Mesenchymal stem cell (in vitro differentiated cells and primary cell): ENCODE data around the gene CPA2.

Experiments used
- DNase-seq: peaks from one replicate; pipeline ENCODE4 v3.0.0-alpha.2; 2013
- H2AFZ ChIP-seq: one replicate; pipeline ENCODE4 v1.6.1; 2013; ENCODE audit warnings: low read depth, mild to moderate bottlenecking, control low read depth, inconsistent platforms, low read length, moderate library complexity
- H2AK5ac ChIP-seq: 2 replicates; pipeline ENCODE4 v1.6.1; 2013; ENCODE audit warnings: low read length, moderate library complexity, mild to moderate bottlenecking, inconsistent platforms; ENCODE audit not compliant: severe bottlenecking
- H2BK120ac ChIP-seq: one replicate; pipeline ENCODE4 v1.6.1; 2013; ENCODE audit warnings: low read depth, mild to moderate bottlenecking, inconsistent platforms, low read length, moderate library complexity
- H2BK12ac ChIP-seq, 2 experiments: one replicate each; pipeline ENCODE4 v1.6.1; 2013; ENCODE audit warnings: inconsistent platforms in 2 of 2, low read length in 2 of 2, mild to moderate bottlenecking in 2 of 2, moderate library complexity in 2 of 2, control low read depth in 1 of 2
- H2BK15ac ChIP-seq: one replicate; pipeline ENCODE4 v1.6.1; 2013; ENCODE audit warnings: mild to moderate bottlenecking, low read depth, inconsistent platforms; ENCODE audit not compliant: poor library complexity, severe bottlenecking
- H2BK5ac ChIP-seq: 2 replicates; pipeline ENCODE4 v1.6.1; 2013; ENCODE audit warnings: low read depth, mild to moderate bottlenecking, low read length, control low read depth, inconsistent platforms; ENCODE audit not compliant: poor library complexity, severe bottlenecking
- H3K14ac ChIP-seq, 2 experiments: one replicate each; pipeline ENCODE4 v1.6.1; 2013; ENCODE audit warnings: inconsistent platforms in 2 of 2, low read length in 2 of 2, control low read depth in 1 of 2, mild to moderate bottlenecking in 1 of 2, moderate library complexity in 1 of 2
- H3K18ac ChIP-seq, 2 experiments: one replicate each; pipeline ENCODE4 v1.6.1; 2013; ENCODE audit warnings: inconsistent platforms in 2 of 2, low read length in 2 of 2, control low read depth in 1 of 2, low read depth in 1 of 2, mild to moderate bottlenecking in 1 of 2
- H3K23ac ChIP-seq, 2 experiments: one replicate each; pipeline ENCODE4 v1.6.1; 2013; ENCODE audit warnings: inconsistent platforms in 2 of 2, low read length in 2 of 2, mild to moderate bottlenecking in 2 of 2, moderate library complexity in 2 of 2, control low read depth in 1 of 2
- H3K27ac ChIP-seq: 2 replicates; pipeline ENCODE4 v1.5.1; 2013; ENCODE audit warnings: mild to moderate bottlenecking, moderate library complexity, low read length, control low read depth, inconsistent platforms; ENCODE audit not compliant: poor library complexity, severe bottlenecking
- H3K27me3 ChIP-seq, 2 experiments: 2 replicates each; pipeline versions ENCODE4 v1.6.1 to v1.7.0; 2013; ENCODE audit warnings: low read length in 2 of 2, mild to moderate bottlenecking in 2 of 2, moderate library complexity in 2 of 2, control low read depth in 1 of 2, inconsistent platforms in 1 of 2; ENCODE audit not compliant: control insufficient read depth in 1 of 2, insufficient read depth in 1 of 2
- H3K36me3 ChIP-seq, 2 experiments: 2 replicates each; pipeline versions ENCODE4 v1.6.1 to v1.7.0; 2013; ENCODE audit warnings: low read length in 2 of 2, control low read depth in 1 of 2, inconsistent platforms in 1 of 2, low read depth in 1 of 2, mild to moderate bottlenecking in 1 of 2; ENCODE audit not compliant: insufficient read depth in 2 of 2, control insufficient read depth in 1 of 2
- H3K4ac ChIP-seq, 2 experiments: one replicate each; pipeline ENCODE4 v1.6.1; 2013; ENCODE audit warnings: inconsistent platforms in 2 of 2, low read length in 2 of 2, mild to moderate bottlenecking in 2 of 2, moderate library complexity in 2 of 2, control low read depth in 1 of 2, low read depth in 1 of 2
- H3K4me1 ChIP-seq: 2 replicates; pipeline ENCODE4 v1.6.1; 2013; ENCODE audit warnings: low read depth, low read length, control low read depth; ENCODE audit not compliant: control insufficient read depth, insufficient read depth
- H3K4me2 ChIP-seq: 2 replicates; pipeline ENCODE4 v1.6.1; 2013; ENCODE audit warnings: low read length, mild to moderate bottlenecking, inconsistent platforms; ENCODE audit not compliant: poor library complexity, severe bottlenecking
- H3K4me3 ChIP-seq, 2 experiments: 2 replicates each; pipeline versions ENCODE4 v1.5.1 to v1.7.0; 2013; ENCODE audit warnings: low read length in 2 of 2, mild to moderate bottlenecking in 2 of 2, control low read depth in 1 of 2, low read depth in 1 of 2; ENCODE audit not compliant: insufficient read depth in 1 of 2
- H3K79me1 ChIP-seq: replicated peaks from 2 replicates; pipeline ENCODE4 v1.6.1; 2013; ENCODE audit warnings: mild to moderate bottlenecking, control low read depth, low read length, inconsistent platforms; ENCODE audit not compliant: poor library complexity, severe bottlenecking
- H3K9ac ChIP-seq: 2 replicates; pipeline ENCODE4 v1.7.0; 2013; ENCODE audit warnings: mild to moderate bottlenecking, low read length, moderate library complexity
- H3K9me3 ChIP-seq: 2 replicates; pipeline ENCODE4 v1.7.0; 2013; ENCODE audit warnings: mild to moderate bottlenecking, low read length; ENCODE audit not compliant: control insufficient read depth
- H4K8ac ChIP-seq: one replicate; pipeline ENCODE4 v1.6.1; 2013; ENCODE audit warnings: inconsistent platforms, mild to moderate bottlenecking, low read length, moderate library complexity
- H4K91ac ChIP-seq: one replicate; pipeline ENCODE4 v1.6.1; 2013; ENCODE audit warnings: mild to moderate bottlenecking, low read length, inconsistent platforms
- WGBS: methylation state at CpG from one replicate; pipeline ENCODE4 v1.1.7; 2013; ENCODE audit warnings: mixed read lengths; 5-methylcytosine and 5-hydroxymethylcytosine counted together

Gene CPA2

DNA sequence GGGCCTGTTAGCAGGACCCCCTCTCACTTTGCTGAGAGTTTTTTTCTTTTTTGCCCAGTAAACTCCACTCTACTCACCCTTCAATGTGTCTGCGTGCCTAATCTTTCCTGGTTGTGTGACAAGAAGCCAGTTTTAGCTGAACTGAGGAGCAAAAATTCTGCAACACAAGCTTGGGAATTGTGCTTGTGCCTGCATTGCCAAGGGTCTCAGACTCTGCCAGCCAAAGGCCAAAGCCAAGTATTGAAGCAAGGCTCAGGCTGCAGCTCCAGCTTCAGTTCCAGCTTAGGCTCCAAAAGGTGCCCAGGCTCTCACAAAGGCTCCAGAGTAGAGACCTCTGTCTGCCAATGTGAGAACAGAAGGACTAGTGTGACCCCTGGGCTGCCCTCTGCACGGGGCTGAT lies 4.2 kb upstream of the CPA2 start:
- DNase-seq, result no peak
- H2AK5ac ChIP-seq, result no peak overlapping the region
- H2BK120ac ChIP-seq, result no peak overlapping the region
- no peak overlapping the region for H4K8ac ChIP-seq
- no peaks in the 10 kb centered on the region for H3K4me1 ChIP-seq
- H3K27me3 ChIP-seq, result no peaks in the 10 kb centered on the region
- no peak overlapping the region for H3K27ac ChIP-seq
- no peak overlapping the region for H3K4ac ChIP-seq
- no peaks in the 10 kb centered on the region for H3K79me1 ChIP-seq
- no peak overlapping the region for H3K4me3 ChIP-seq
- H2AFZ ChIP-seq, result no peak overlapping the region
- no peak overlapping the region for H4K91ac ChIP-seq
- no peak overlapping the region for H2BK12ac ChIP-seq
- H2BK5ac ChIP-seq, result no peak overlapping the region
- no peak overlapping the region for H3K23ac ChIP-seq
- H3K9me3 ChIP-seq, result peaks cover 41% of the 10 kb centered on the region
- 62% methylated on average over 2 of the region's 2 CpGs for WGBS
- H3K14ac ChIP-seq, result no peak overlapping the region
- H3K4me2 ChIP-seq, result no peak overlapping the region
- no peak overlapping the region for H3K9ac ChIP-seq
- H2BK15ac ChIP-seq, result no peak overlapping the region
- H3K18ac ChIP-seq, result no peak overlapping the region
- no peaks in the 10 kb centered on the region for H3K36me3 ChIP-seq

DNA sequence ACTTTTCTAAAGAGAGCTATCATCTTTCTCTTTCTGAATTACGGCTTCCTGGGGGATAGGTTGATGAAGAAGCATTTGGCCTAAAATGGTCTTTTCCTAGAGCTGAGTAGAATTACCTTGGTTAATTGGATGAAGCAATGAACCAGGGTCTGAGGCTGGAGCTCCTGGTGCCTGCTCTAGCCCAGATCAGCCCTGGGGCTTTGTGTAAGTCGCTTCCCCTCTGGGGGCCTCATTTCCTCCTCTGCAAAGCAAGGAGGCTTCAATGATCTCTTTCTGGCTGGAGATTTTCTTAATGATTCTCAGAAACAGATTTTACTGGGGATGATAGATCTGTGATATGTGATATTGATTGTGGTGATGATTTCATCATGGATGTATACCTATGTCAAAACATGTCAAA lies 3.5 kb upstream of the CPA2 start:
- Histone ChIP-seq H3K27ac (no peak overlapping the region), H2BK15ac (no peak overlapping the region), H3K23ac (no peak overlapping the region), H3K9ac (no peak overlapping the region), H2BK12ac (no peak overlapping the region), H2BK120ac (no peak overlapping the region), H3K14ac (no peak overlapping the region), H2BK5ac (no peak overlapping the region), H3K9me3 (peaks cover 36% of the 10 kb centered on the region), H4K8ac (no peak overlapping the region), H3K79me1 (no peaks in the 10 kb centered on the region), H3K4me3 (no peak overlapping the region), H3K18ac (no peak overlapping the region), H3K36me3 (no peaks in the 10 kb centered on the region), H3K27me3 (peaks cover 0 to 2% of the 10 kb centered on the region in 2 experiments), H3K4me2 (no peak overlapping the region), H3K4me1 (no peaks in the 10 kb centered on the region), H4K91ac (no peak overlapping the region), H2AK5ac (no peak overlapping the region), H3K4ac (no peak overlapping the region), H2AFZ (no peak overlapping the region)
- WGBS, result 78% methylated on average over 2 of the region's 2 CpGs
- DNase-seq, result no peak

DNA sequence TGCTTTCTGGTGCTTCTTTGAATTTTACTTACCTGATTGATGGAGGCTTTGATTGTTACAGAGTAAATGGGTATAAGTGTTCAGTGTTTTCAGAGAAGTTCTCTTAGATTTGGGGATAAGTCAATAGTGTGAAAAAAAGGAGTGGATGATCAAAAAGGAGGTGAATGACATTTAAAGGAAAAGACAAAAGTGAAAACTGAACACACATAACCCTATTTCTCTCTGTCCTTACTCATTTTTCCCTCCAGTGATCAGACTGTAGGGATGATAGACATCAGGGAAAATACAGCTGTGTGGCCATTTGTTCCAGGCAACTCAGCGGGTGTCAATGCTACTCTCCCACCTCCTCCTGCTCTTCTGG lies 278 bp downstream of the CPA2 start:
- DNase-seq, result no peak
- H2AFZ ChIP-seq, result no peak overlapping the region
- no peak overlapping the region for H2BK15ac ChIP-seq
- H3K4me1 ChIP-seq, result no peaks in the 10 kb centered on the region
- peaks cover 6% of the 10 kb centered on the region for H3K9me3 ChIP-seq
- H3K36me3 ChIP-seq, result no peaks in the 10 kb centered on the region
- peaks cover 0 to 20% of the 10 kb centered on the region in 2 experiments for H3K27me3 ChIP-seq
- 94% methylated on average over 1 of the region's 1 CpG for WGBS
- peak overlapping the region in 1 of 2 experiments; percentile 36 for H3K23ac ChIP-seq
- H3K18ac ChIP-seq, result no peak overlapping the region
- peak overlapping the region; percentile 48 to 71 for H2BK12ac ChIP-seq
- H3K4me3 ChIP-seq, result no peak overlapping the region
- H2AK5ac ChIP-seq, result no peak overlapping the region
- H3K4ac ChIP-seq, result no peak overlapping the region
- H2BK5ac ChIP-seq, result no peak overlapping the region
- no peak overlapping the region for H3K14ac ChIP-seq
- no peak overlapping the region for H3K27ac ChIP-seq
- no peak overlapping the region for H3K9ac ChIP-seq
- no peak overlapping the region for H4K91ac ChIP-seq
- no peak overlapping the region for H3K4me2 ChIP-seq
- no peaks in the 10 kb centered on the region for H3K79me1 ChIP-seq
- no peak overlapping the region for H4K8ac ChIP-seq
- no peak overlapping the region for H2BK120ac ChIP-seq

DNA sequence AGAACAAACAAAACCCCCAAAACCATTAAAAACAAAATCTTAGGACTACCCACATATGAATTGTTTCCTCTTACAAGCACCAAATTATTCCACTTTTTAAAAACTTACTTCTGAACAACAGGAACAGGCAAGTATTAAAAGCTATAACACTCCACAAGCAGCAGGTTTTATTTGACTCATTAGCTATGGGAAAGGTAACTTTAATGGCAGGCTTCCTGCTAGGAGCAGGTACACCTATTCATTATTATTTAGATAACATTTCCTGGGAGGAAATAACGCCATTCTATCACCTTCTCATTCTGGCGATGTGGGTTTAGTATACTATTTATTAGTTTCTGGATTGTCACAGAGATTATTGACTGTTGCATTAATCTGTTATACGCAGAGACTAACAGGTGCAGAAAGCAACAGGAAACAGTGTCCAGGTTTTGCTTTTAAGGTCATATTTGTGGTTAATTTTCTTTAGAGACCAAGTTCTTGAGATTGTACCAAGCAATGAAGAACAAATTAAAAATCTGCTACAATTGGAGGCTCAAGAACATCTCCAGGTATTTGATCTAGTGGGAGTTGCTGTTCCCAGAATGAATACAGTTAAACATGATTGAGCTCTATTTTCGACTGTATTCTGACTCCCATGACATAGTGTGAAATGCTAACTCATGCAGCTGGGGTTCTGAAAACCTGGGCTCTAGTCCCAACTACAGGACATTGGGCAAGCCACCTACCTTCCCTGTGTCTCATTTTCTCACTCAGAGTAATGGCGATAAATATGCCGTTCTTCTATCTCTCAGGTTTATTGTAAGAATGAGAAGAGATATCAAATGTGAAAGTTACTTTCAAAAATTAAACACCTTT lies 2.0 kb downstream of the CPA2 start:
- no peak overlapping the region for H3K4me3 ChIP-seq
- no peak overlapping the region for H3K23ac ChIP-seq
- H2AFZ ChIP-seq, result no peak overlapping the region
- no peak overlapping the region for H3K18ac ChIP-seq
- H2AK5ac ChIP-seq, result no peak overlapping the region
- DNase-seq, result no peak
- H3K9ac ChIP-seq, result no peak overlapping the region
- H3K4ac ChIP-seq, result no peak overlapping the region
- no peaks in the 10 kb centered on the region for H3K36me3 ChIP-seq
- no peak overlapping the region for H3K4me2 ChIP-seq
- H4K91ac ChIP-seq, result no peak overlapping the region
- peaks cover 6% of the 10 kb centered on the region for H3K4me1 ChIP-seq
- WGBS, result 100% methylated on average over 4 of the region's 6 CpGs
- peaks cover 0 to 29% of the 10 kb centered on the region in 2 experiments for H3K27me3 ChIP-seq
- no peak overlapping the region for H2BK5ac ChIP-seq
- no peak overlapping the region for H4K8ac ChIP-seq
- H2BK15ac ChIP-seq, result no peak overlapping the region
- no peaks in the 10 kb centered on the region for H3K79me1 ChIP-seq
- no peak overlapping the region for H3K27ac ChIP-seq
- no peak overlapping the region for H2BK120ac ChIP-seq
- no peak overlapping the region for H3K14ac ChIP-seq
- no peaks in the 10 kb centered on the region for H3K9me3 ChIP-seq
- H2BK12ac ChIP-seq, result no peak overlapping the region
